ENCODE results near the gene VAC14. TPM values are rescaled to one million over a fixed set of nuclear protein-coding genes. Genes with fewer than 3 reads are reported as not detected.

Gene VAC14
- total RNA-seq, 1 donor from 2014 or later: 16.1 TPM

DNA sequence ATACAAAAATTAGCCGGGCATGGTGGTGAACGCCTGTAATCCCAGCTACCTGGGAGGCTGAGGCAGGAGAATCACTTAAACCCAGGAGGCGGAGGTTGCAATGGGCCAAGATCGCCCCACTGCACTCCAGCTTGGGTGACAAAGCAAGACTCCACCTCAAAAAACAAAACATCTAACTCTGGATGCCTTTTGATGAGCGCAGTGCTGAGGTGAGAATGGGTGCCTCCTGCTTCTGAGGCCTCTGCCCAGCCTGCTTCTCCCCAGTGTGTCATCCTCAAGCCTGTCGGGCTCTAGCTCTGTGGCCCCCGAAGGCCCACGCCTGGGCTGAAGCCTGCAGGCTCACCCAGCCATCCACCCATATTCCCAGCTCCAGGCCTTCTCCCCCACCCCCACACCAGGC, 104.6 kb downstream of the VAC14 start:
- no peak overlapping the region for H3K4me2 ChIP-seq
- H3K9me3 ChIP-seq (ENCODE audit: low read depth): no peaks in the 10 kb centered on the region
- peaks cover 3% of the 10 kb centered on the region for H4K20me1 ChIP-seq (ENCODE audit: low read depth)
- H3K27me3 Mint-ChIP-seq (ENCODE audit: insufficient read depth, low read depth): peaks cover 4% of the 10 kb centered on the region
- peaks cover 39% of the 10 kb centered on the region for H3K4me1 Mint-ChIP-seq
- H3K9me3 Mint-ChIP-seq: no peaks in the 10 kb centered on the region
- peaks cover 30% of the 10 kb centered on the region for H3K4me1 ChIP-seq
- no peaks in the 10 kb centered on the region for H3K36me3 ChIP-seq
- no peaks in the 10 kb centered on the region for H3K79me2 ChIP-seq (ENCODE audit: low read depth)
- peaks cover 3% of the 10 kb centered on the region for H3K36me3 Mint-ChIP-seq
- no peak overlapping the region for H3K27ac Mint-ChIP-seq
- no peak overlapping the region for H3K4me3 Mint-ChIP-seq
- H3K9ac ChIP-seq: no peak overlapping the region
- H3K4me3 ChIP-seq: no peak overlapping the region
- TF ChIP-seq EZH2phosphoT487 (IDR thresholded peaks at IDR 0.05) (no peak), EZH2 (IDR thresholded peaks at IDR 0.05) (no peak)
- TF ChIP-seq, protein P1, sequence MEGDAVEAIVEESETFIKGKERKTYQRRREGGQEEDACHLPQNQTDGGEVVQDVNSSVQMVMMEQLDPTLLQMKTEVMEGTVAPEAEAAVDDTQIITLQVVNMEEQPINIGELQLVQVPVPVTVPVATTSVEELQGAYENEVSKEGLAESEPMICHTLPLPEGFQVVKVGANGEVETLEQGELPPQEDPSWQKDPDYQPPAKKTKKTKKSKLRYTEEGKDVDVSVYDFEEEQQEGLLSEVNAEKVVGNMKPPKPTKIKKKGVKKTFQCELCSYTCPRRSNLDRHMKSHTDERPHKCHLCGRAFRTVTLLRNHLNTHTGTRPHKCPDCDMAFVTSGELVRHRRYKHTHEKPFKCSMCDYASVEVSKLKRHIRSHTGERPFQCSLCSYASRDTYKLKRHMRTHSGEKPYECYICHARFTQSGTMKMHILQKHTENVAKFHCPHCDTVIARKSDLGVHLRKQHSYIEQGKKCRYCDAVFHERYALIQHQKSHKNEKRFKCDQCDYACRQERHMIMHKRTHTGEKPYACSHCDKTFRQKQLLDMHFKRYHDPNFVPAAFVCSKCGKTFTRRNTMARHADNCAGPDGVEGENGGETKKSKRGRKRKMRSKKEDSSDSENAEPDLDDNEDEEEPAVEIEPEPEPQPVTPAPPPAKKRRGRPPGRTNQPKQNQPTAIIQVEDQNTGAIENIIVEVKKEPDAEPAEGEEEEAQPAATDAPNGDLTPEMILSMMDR (IDR thresholded peaks at IDR 0.05): no peak
- no peak overlapping the region for H3K27ac ChIP-seq
- H2AFZ ChIP-seq (replicated peaks): no peak overlapping the region
- DNase-seq (ENCODE audit: low spot score): no peak
- H3F3A ChIP-seq (ENCODE audit: low read depth): peaks cover 11% of the 10 kb centered on the region
- H3K27me3 ChIP-seq: no peaks in the 10 kb centered on the region

DNA sequence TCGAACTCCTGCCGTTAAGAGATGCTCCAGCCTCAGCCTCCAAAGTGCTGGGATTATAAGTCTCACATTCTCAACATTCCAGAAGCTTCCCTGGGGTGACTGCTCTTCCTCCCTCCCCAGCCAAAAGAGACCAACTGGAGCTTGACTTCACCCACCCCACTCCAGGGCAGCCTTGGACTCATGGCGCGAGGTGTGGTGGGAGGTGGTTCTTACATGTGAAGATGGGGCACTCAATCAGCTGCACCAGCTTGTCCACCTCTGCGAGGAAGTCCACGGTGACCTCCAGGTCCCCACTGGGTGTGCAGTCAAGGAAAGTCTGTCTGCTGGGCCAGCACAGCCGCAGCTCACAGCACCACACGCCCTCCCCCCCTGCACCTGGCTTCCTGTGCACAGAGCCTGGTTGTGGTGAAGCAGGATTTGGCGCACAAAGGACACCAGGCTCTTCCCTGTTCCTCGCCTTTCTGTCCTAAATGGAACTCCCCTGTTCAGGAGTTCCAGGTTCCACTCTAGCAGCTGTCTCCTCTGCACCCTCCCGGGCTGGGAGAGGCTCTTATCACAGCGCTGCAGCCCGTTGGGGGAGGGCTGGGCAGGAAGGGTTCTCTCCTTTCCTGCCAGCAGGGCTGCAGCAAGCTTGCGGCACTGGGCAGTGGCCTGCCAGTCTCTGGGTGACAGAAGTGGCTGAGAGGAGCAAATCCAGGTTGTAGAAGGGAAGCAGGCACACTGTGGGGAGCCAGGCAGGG, 105.5 kb downstream of the VAC14 start:
- Histone ChIP-seq H4K20me1 (ENCODE audit: low read depth) (peaks cover 3% of the 10 kb centered on the region), H3K27me3 (no peaks in the 10 kb centered on the region), H3K9me3 (ENCODE audit: low read depth) (no peaks in the 10 kb centered on the region), H3K4me2 (peak overlapping the region; percentile 50), H3K27ac (no peak overlapping the region), H3K4me1 (peaks cover 30% of the 10 kb centered on the region), H3K4me3 (no peak overlapping the region), H3K9ac (no peak overlapping the region), H3K36me3 (no peaks in the 10 kb centered on the region), H2AFZ (replicated peaks) (no peak overlapping the region), H3F3A (ENCODE audit: low read depth) (peaks cover 11% of the 10 kb centered on the region), H3K79me2 (ENCODE audit: low read depth) (no peaks in the 10 kb centered on the region)
- Mint-ChIP-seq H3K36me3 (peaks cover 3% of the 10 kb centered on the region), H3K9me3 (no peaks in the 10 kb centered on the region), H3K27me3 (ENCODE audit: insufficient read depth, low read depth) (peaks cover 7% of the 10 kb centered on the region), H3K27ac (peak overlapping the region; percentile 94), H3K4me3 (no peak overlapping the region), H3K4me1 (peaks cover 41% of the 10 kb centered on the region)
- TF ChIP-seq EZH2 (IDR thresholded peaks at IDR 0.05): no peak
- TF ChIP-seq, protein P1 (IDR thresholded peaks at IDR 0.05): no peak
- TF ChIP-seq EZH2phosphoT487 (IDR thresholded peaks at IDR 0.05): no peak
- peak; percentile 40 for DNase-seq (ENCODE audit: low spot score)

DNA sequence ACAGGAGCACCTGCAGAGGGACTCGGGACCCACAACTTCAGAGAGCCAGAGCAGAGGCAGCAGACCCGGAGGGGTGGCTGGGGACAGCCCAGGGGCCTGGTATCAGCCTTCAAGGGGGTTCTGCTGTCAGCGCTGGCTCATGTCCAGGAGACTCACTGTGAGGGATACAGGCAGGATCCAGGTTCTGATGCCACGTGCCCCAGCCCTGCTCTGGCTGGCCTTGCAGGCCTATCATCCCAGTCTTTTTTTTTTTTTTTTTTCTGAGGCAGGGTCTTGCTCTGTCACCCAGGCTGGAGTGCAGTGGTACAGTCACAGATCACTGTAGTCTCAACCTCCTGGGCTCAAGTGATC, 106.1 kb downstream of the VAC14 start:
- H3K4me3 ChIP-seq: no peak overlapping the region
- no peak overlapping the region for H3K9ac ChIP-seq
- peaks cover 11% of the 10 kb centered on the region for H3F3A ChIP-seq (ENCODE audit: low read depth)
- no peak overlapping the region for H2AFZ ChIP-seq (replicated peaks)
- H3K4me1 Mint-ChIP-seq: peaks cover 41% of the 10 kb centered on the region
- peak overlapping the region; percentile 65 for H3K27ac ChIP-seq
- H3K9me3 Mint-ChIP-seq: no peaks in the 10 kb centered on the region
- H3K36me3 Mint-ChIP-seq: peaks cover 3% of the 10 kb centered on the region
- no peak overlapping the region for H3K27ac Mint-ChIP-seq
- no peak for DNase-seq (ENCODE audit: low spot score)
- H3K4me2 ChIP-seq: peak overlapping the region; percentile 55
- H3K9me3 ChIP-seq (ENCODE audit: low read depth): no peaks in the 10 kb centered on the region
- TF ChIP-seq EZH2phosphoT487 (IDR thresholded peaks at IDR 0.05) (no peak), EZH2 (IDR thresholded peaks at IDR 0.05) (no peak)
- TF ChIP-seq, protein P1 (IDR thresholded peaks at IDR 0.05): no peak
- peaks cover 7% of the 10 kb centered on the region for H3K27me3 Mint-ChIP-seq (ENCODE audit: insufficient read depth, low read depth)
- H3K36me3 ChIP-seq: no peaks in the 10 kb centered on the region
- H3K79me2 ChIP-seq (ENCODE audit: low read depth): no peaks in the 10 kb centered on the region
- no peaks in the 10 kb centered on the region for H3K27me3 ChIP-seq
- H3K4me3 Mint-ChIP-seq: no peak overlapping the region
- H4K20me1 ChIP-seq (ENCODE audit: low read depth): peaks cover 3% of the 10 kb centered on the region
- H3K4me1 ChIP-seq: peaks cover 30% of the 10 kb centered on the region
